Tibial nerve (tissue), 4 donors: ENCODE measurements around the gene HCN2. TPM values are rescaled to one million over a fixed set of nuclear protein-coding genes. Genes with fewer than 3 reads are reported as not detected.

Experiments
- DNase-seq, 2 donors: peaks; one replicate each; pipeline ENCODE4 v3.0.0-alpha.2; 2019; ENCODE audit warnings: low spot score in 2 of 2
- H3K27ac ChIP-seq, 4 donors: fragments of 200-600 bp; sonication (generic) in 3 of 4; one replicate each; pipeline ENCODE4 v1.5.1; 2017 to 2019; ENCODE audit warnings: mild to moderate bottlenecking in 1 of 4
- H3K27me3 ChIP-seq, 2 donors: fragments of 200-600 bp; sonication (generic) in 1 of 2; one replicate each; pipeline versions ENCODE4 v1.5.1 to v1.6.0; 2017 to 2019
- H3K36me3 ChIP-seq, 3 donors: fragments of 200-600 bp; sonication (generic); one replicate each; pipeline ENCODE4 v1.5.1; 2018 to 2019
- H3K4me1 ChIP-seq, 4 donors: fragments of 200-600 bp; sonication (generic) in 3 of 4; one replicate each; pipeline ENCODE4 v1.5.1; 2017 to 2019
- H3K4me3 ChIP-seq, 4 donors: fragments of 200-600 bp; sonication (generic) in 3 of 4; one replicate each; pipeline ENCODE4 v1.5.1; 2017 to 2019; ENCODE audit warnings: mild to moderate bottlenecking in 1 of 4, moderate library complexity in 1 of 4
- H3K9me3 ChIP-seq, 4 donors: fragments of 200-600 bp; sonication (generic) in 3 of 4; one replicate each; pipeline ENCODE4 v1.5.1; 2017 to 2019
- CTCF ChIP-seq, 5 experiments: fragments of 200-600 bp in 3 of 5; fragments of 450-650 bp in 2 of 5; sonication (generic) in 3 of 5; IDR thresholded peaks; one replicate each; pipeline ENCODE4 v1.5.1; 2016 to 2019; ENCODE audit warnings: antibody characterized with exemption in 5 of 5, mild to moderate bottlenecking in 3 of 5, moderate library complexity in 2 of 5
- EP300 ChIP-seq, 2 donors: sonication (generic); formaldehyde crosslinking; IDR thresholded peaks; one replicate each; pipeline ENCODE4 v1.6.1; 2017; ENCODE audit warnings: antibody characterized with exemption in 2 of 2, mild to moderate bottlenecking in 1 of 2
- POLR2A ChIP-seq, 2 donors: fragments of 450-650 bp; IDR thresholded peaks; one replicate each; pipeline ENCODE4 v1.6.1; 2017; ENCODE audit warnings: antibody characterized with exemption in 2 of 2, mild to moderate bottlenecking in 2 of 2, moderate library complexity in 2 of 2
- WGBS, 2 donors: methylation state at CpG; one replicate each; pipeline ENCODE4 v1.1.5; 2018; 5-methylcytosine and 5-hydroxymethylcytosine counted together
- total RNA-seq, 4 donors: library from RNA; depleted of rRNA; stranded (reverse); fragments of >200 nt; gene quantifications; one replicate each; pipeline ENCODE4 v1.1.0, GENCODE V29; 2016

The HCN2 gene
- total RNA-seq, 4 donors from 2014 or later: 0.59 TPM; not detected in 3

GRCh38 chr19:570937-571565 lies 18.6 kb upstream of the HCN2 start:
- no peak for DNase-seq
- Histone ChIP-seq H3K27ac (peak overlapping the region in 2 of 4 donors; percentile 92 to 95), H3K9me3 (no peaks in the 10 kb centered on the region), H3K36me3 (no peaks in the 10 kb centered on the region), H3K4me3 (peak overlapping the region; percentile 63 to 99 (median 88)), H3K4me1 (peaks cover 0 to 41% (median 30%) of the 10 kb centered on the region in 4 donors), H3K27me3 (no peaks in the 10 kb centered on the region)
- WGBS, 2 donors: 5 to 7% methylated on average over 44 to 45 of the region's 45 CpGs
- TF ChIP-seq POLR2A (IDR thresholded peaks at IDR 0.05): no peak
- TF ChIP-seq CTCF (IDR thresholded peaks at IDR 0.05): no peak
- no peak for TF ChIP-seq EP300 (IDR thresholded peaks at IDR 0.05)

DNA sequence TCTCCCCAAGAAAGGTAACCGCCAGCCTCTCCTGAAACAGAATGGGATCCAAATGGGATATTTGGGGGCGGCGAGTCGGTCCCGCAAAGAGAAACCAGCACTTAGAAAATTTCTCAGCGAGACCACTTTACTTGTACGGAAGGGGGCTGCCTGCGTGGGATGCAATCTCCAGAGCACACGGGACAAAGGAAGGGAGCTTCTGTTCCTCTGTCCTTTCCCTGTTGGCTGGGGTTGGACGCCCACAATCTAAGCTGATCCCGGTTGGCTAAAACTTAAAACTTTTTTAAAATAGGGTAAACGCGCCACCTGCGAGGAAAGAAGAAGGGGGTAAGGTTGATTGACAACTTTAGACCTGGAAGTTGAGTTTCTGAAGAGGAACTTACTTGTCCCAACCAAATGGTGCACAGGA lies 18.1 kb upstream of the HCN2 start:
- Histone ChIP-seq H3K36me3 (no peaks in the 10 kb centered on the region), H3K4me1 (peaks cover 0 to 46% (median 34%) of the 10 kb centered on the region in 4 donors), H3K4me3 (peak overlapping the region; percentile 63 to 99 (median 88)), H3K9me3 (no peaks in the 10 kb centered on the region), H3K27me3 (no peaks in the 10 kb centered on the region), H3K27ac (peak overlapping the region in 3 of 4 donors; percentile 92 to 95 (median 94))
- DNase-seq: no peak
- WGBS, 2 donors: 0 to 1% methylated on average over 14 of the region's 14 CpGs
- TF ChIP-seq EP300 (IDR thresholded peaks at IDR 0.05): no peak
- no peak for TF ChIP-seq POLR2A (IDR thresholded peaks at IDR 0.05)
- TF ChIP-seq CTCF (IDR thresholded peaks at IDR 0.05): no peak

DNA sequence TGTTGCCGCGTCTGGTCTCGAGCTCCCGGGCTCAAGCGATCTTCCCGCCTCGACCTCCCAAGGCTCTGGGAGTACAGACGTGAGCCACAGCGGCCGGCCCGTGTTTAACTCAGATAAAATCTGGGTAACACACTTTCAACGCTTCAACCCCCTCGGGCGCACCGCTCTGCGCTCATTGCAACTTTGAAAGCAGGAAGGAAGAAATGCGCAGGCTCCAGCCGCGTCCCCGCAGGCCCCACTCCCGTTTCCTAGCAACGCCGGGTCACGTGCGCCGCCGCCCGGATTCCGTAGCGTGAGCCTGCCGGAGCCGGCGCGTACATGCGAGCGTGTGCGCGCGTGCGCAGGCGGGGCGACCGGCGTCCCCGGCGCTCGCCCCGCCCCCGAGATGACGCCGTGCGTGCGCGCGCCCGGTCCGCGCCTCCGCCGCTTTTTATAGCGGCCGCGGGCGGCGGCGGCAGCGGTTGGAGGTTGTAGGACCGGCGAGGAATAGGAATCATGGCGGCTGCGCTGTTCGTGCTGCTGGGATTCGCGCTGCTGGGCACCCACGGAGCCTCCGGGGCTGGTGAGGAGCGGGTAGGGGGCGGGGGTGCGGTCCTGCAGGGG lies 17.4 kb upstream of the HCN2 start, which contains the start of gene BSG:
Gene BSG (plus strand): TSS at position 457 of the 603 bp plus-strand sequence. CDS start 39 bp downstream, at position 496.
- Histone ChIP-seq H3K4me3 (peak within 1 kb of the TSS; percentile 86 to 99 (median 88)), H3K4me1 (peaks cover 0 to 53% (median 35%) of the 10 kb centered on the region in 4 donors), H3K9me3 (no peaks in the 10 kb centered on the region), H3K27ac (peak within 1 kb of the TSS; percentile 78 to 95 (median 93)), H3K27me3 (no peaks in the 10 kb centered on the region), H3K36me3 (peaks cover 0 to under 1% (median 0%) of the 10 kb centered on the region in 3 donors)
- TF ChIP-seq EP300 (IDR thresholded peaks at IDR 0.05) (peak; percentile 73 to 95), CTCF (IDR thresholded peaks at IDR 0.05) (peak in 2 of 5 experiments; percentile 50 to 54), POLR2A (IDR thresholded peaks at IDR 0.05) (peak; percentile 95 to 98)
- peak; percentile 97 for DNase-seq
- WGBS, 2 donors: 0% methylated on average over 64 to 79 of the region's 79 CpGs

- peaks cover 0 to 8% (median under 1%) of the 10 kb centered on the region in 3 donors for H3K36me3 ChIP-seq
- H3K9me3 ChIP-seq: no peaks in the 10 kb centered on the region
- no peaks in the 10 kb centered on the region for H3K27me3 ChIP-seq
- H3K27ac ChIP-seq: peak overlapping the region; percentile 78 to 95 (median 92)
- H3K4me1 ChIP-seq: peaks cover 0 to 57% (median 35%) of the 10 kb centered on the region in 4 donors
- 1% methylated on average over 28 to 50 of the region's 55 CpGs for WGBS, 2 donors
- DNase-seq: no peak
- H3K4me3 ChIP-seq: peak overlapping the region; percentile 86 to 99 (median 88)
- TF ChIP-seq CTCF (IDR thresholded peaks at IDR 0.05): no peak
- TF ChIP-seq POLR2A (IDR thresholded peaks at IDR 0.05): no peak
- TF ChIP-seq EP300 (IDR thresholded peaks at IDR 0.05): no peak
Observed at GRCh38 chr19:572743-573518, 16.8 kb upstream of the HCN2 start.
